GM12873 (cell line): ENCODE data around the gene C6orf15.

Experiments used
- TF ChIP-seq, protein P1 (sequence below): IDR thresholded peaks from 2 replicates; pipeline ENCODE4 v1.5.1; 2012; ENCODE audit warnings: low read depth, mild to moderate bottlenecking, moderate library complexity, low read length, control low read depth; ENCODE audit not compliant: insufficient read depth; ENCODE audit errors: missing control alignments

The C6orf15 gene

DNA sequence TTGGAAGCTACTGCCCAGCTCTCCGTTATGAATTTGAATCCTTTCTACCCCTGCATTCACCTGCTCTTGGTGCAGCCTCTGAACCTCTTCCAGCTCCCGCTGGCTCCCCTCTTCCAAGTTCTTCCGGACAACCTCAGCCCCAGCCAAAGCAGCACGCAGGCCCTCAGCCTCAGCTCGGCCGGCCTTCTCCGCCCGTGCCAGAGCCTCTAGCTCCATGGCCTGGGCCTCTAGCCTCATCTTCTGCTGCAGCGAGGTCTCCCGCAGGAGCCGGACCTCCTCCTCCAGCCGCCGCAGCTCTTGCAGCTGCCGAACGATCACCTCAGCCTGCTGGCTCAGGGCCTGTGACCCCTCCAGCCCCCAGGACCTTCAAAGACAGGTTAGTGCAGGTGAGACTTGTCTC is 42.1 kb upstream of the C6orf15 start:
- TF ChIP-seq, protein P1, sequence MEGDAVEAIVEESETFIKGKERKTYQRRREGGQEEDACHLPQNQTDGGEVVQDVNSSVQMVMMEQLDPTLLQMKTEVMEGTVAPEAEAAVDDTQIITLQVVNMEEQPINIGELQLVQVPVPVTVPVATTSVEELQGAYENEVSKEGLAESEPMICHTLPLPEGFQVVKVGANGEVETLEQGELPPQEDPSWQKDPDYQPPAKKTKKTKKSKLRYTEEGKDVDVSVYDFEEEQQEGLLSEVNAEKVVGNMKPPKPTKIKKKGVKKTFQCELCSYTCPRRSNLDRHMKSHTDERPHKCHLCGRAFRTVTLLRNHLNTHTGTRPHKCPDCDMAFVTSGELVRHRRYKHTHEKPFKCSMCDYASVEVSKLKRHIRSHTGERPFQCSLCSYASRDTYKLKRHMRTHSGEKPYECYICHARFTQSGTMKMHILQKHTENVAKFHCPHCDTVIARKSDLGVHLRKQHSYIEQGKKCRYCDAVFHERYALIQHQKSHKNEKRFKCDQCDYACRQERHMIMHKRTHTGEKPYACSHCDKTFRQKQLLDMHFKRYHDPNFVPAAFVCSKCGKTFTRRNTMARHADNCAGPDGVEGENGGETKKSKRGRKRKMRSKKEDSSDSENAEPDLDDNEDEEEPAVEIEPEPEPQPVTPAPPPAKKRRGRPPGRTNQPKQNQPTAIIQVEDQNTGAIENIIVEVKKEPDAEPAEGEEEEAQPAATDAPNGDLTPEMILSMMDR: no peak

DNA sequence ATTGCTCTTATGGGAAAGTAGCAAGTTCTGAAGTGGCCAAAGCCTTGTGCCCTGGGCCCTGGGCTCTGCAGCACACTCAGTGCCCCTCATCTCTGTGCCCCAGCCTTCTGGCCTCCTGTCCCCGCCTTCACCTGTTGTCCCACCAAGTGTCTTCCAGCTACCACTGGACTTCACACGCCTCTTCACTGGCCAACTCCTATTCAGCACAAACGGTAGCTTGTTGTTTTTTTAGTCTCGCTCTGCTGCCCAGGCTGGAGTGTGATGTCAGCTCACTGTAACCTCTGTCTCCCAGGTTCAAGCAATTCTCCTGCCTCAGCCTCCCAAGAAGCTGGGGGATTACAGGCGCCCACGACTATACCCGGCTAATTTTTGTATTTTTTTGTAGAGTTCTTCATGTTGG is 40.4 kb upstream of the C6orf15 start:
- TF ChIP-seq, protein P1: no peak

DNA sequence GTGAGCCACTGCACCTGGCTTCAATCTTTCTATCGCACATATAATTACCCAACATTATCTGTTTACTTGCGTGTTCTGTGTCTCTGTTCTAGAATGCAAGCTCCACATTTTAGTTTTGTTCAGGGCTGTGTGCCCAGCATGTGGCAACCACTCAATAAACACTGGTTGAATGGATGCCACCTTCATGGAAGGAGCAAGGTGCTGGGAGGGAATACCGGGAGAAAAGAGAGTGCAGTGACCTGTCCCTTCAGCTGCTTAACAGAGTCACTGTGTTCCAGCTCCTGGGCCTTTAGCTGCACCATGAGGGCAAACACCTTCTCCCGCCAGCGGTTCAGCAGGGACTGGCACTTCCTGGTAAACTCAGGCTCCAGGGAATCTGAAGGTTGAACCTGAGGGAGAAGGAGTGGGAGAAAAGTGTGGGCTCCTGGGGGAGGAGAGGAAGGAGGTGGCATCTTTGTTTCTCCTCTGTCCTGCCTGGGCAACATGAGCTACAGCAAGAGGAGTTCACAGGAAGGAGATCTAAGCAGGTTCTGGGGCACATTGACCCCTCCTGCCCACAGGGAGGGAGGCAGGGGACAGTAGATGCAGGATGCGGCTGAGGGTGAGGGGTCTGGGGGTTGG is 37.6 kb upstream of the C6orf15 start:
- TF ChIP-seq, protein P1: no peak

DNA sequence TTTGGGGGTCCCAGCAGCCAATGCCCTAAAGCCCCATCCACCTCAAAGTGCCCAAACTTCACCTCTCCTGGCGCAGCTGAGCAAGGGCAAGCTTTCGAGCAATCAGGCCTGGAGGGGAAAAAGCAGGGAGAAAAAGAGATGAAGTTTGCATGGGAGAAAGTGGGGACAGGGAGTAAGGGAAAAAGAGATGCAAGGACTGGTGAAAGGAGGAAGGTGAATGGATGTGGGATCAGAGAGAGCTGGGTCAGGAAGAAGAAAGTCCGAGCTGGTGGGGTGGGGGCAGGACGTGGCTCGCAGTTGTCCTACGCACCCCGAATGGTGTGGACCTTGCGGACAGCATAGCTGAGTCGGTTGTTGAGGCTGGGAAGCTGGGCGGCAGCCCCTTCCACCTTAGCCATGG is 33.0 kb upstream of the C6orf15 start:
- TF ChIP-seq, protein P1: no peak

DNA sequence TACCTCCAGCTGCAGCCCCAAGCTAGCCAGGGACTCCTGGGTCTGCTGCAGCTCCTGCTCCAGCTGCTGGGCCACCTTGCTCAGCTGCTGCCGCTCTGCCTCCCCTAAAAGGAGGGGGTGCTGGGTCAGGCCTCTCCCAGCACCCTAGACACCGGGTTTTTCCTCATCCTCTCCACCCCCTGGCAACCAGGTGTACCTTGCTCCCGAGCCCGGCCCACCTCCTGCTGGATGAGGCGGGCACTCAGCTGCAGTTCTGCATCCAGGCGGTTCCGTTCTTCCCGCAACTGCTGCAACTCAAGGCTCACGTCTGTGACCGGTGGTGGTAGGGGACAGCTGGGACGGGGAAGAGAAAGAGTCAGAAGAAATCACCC is 32.6 kb upstream of the C6orf15 start:
- TF ChIP-seq, protein P1: no peak

DNA sequence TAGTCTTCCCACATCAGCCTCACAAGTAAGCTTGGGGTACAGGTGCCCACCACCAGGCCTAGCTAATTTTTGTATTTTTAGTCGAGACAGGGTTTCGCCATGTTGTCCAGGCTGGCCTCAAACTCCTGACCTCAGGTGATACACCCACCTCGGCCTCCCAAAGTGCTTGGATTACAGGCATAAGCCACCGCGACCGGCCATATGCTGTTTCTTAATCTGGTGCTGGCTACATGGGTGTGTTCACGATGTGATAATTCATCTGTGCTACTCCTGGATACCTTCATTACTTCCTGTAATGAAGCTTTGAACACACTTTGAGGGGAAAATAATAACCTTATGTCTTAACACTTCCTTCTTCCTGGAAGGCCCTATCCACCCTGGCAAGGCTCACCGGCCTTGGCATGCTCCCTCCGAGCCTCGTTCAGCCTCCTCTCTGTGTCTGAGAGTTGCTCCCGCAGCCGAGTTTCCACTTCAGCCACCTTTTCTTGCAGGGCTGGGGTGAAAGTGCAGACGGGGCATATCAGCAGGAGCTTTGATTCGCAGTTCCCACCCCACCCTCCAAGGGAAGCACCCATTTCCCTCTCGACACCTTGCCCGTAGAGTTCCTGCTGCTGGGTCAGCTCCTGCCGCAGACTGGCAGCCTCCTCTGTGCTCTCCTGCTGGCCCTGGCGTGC is 32.1 kb upstream of the C6orf15 start:
- TF ChIP-seq, protein P1: no peak

DNA sequence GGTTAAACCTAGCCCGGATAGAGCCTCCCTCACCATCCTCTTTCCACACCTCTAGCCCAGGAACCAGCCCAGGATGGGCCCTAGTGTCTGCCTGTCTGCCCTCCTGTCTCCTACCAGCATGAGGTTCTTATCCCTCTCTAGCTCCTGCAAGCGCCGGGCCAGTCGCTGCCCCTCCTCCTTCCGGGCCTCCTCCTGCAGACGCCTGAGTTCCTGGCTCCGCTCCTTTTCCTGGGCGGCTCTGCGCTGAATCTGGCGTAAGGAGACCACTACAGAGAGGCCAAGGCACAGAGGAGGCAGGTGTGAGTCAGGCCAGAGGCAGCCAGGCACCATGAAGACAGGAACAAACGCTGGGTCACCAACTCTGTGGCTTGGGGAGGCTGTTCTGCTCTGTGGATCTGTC is 30.8 kb upstream of the C6orf15 start:
- TF ChIP-seq, protein P1: no peak
